Stomach smooth muscle (tissue), 2 donors: Measurements from ENCODE around the gene PAK6.

Source experiments
- H3K27ac ChIP-seq: one replicate; pipeline ENCODE4 v1.7.0; 2013; ENCODE audit warnings: mild to moderate bottlenecking, low read length, inconsistent platforms
- H3K27me3 ChIP-seq, 2 donors: one replicate each; pipeline ENCODE4 v1.7.0; 2013; ENCODE audit warnings: low read length in 2 of 2; ENCODE audit not compliant: insufficient read depth in 2 of 2, control insufficient read depth in 1 of 2
- H3K36me3 ChIP-seq, 2 donors: one replicate each; pipeline ENCODE4 v1.7.0; 2013; ENCODE audit warnings: low read length in 2 of 2; ENCODE audit not compliant: control insufficient read depth in 2 of 2, insufficient read depth in 2 of 2
- H3K4me1 ChIP-seq: one replicate; pipeline ENCODE4 v1.7.0; 2013; ENCODE audit warnings: low read length; ENCODE audit not compliant: control insufficient read depth, insufficient read depth
- H3K4me3 ChIP-seq, 2 donors: one replicate each; pipeline ENCODE4 v1.7.0; 2013; ENCODE audit warnings: low read length in 2 of 2
- H3K9ac ChIP-seq, 2 donors: one replicate each; pipeline ENCODE4 v1.7.0; 2013; ENCODE audit warnings: low read length in 2 of 2, mild to moderate bottlenecking in 1 of 2
- H3K9me3 ChIP-seq, 2 donors: one replicate each; pipeline ENCODE4 v1.7.0; 2013; ENCODE audit warnings: low read length in 2 of 2; ENCODE audit not compliant: control insufficient read depth in 2 of 2
- donor health status: healthy.
- donor health status: Pancreatic carcinoma.

The PAK6 gene

GRCh38 chr15:40325188-40325587 lies 86.3 kb downstream of the PAK6 start:
- Histone ChIP-seq H3K4me1 (peaks cover 63% of the 10 kb centered on the region), H3K27me3 (no peaks in the 10 kb centered on the region)

GRCh38 chr15:40325700-40326099 lies 86.8 kb downstream of the PAK6 start:
- H3K4me3 ChIP-seq, result peak overlapping the region; percentile 84 to 86
- H3K27ac ChIP-seq, result peak overlapping the region; percentile 99
- peaks cover 4 to 5% of the 10 kb centered on the region in 2 donors for H3K36me3 ChIP-seq
- H3K4me1 ChIP-seq, result peaks cover 66% of the 10 kb centered on the region
- no peaks in the 10 kb centered on the region for H3K27me3 ChIP-seq
- H3K9me3 ChIP-seq, result no peaks in the 10 kb centered on the region
- peak overlapping the region; percentile 76 to 96 for H3K9ac ChIP-seq

More at GRCh38 chr15:40325188-40325587, 86.3 kb downstream of the PAK6 start:
- peak overlapping the region; percentile 99 for H3K27ac ChIP-seq
- H3K36me3 ChIP-seq, result peaks cover 4 to 5% of the 10 kb centered on the region in 2 donors
- H3K9ac ChIP-seq, result peak overlapping the region; percentile 76 to 96
- no peaks in the 10 kb centered on the region for H3K9me3 ChIP-seq
- peak overlapping the region; percentile 84 to 86 for H3K4me3 ChIP-seq
